CD4-positive, alpha-beta T cell treated with Interleukin-17A for 4 hours (primary cell): ENCODE results near the gene ZNF341.

Experiments
- DNase-seq: peaks from one replicate; pipeline ENCODE4 v3.0.0-alpha.2; 2020; ENCODE audit warnings: mixed read lengths

ZNF341 gene

DNA sequence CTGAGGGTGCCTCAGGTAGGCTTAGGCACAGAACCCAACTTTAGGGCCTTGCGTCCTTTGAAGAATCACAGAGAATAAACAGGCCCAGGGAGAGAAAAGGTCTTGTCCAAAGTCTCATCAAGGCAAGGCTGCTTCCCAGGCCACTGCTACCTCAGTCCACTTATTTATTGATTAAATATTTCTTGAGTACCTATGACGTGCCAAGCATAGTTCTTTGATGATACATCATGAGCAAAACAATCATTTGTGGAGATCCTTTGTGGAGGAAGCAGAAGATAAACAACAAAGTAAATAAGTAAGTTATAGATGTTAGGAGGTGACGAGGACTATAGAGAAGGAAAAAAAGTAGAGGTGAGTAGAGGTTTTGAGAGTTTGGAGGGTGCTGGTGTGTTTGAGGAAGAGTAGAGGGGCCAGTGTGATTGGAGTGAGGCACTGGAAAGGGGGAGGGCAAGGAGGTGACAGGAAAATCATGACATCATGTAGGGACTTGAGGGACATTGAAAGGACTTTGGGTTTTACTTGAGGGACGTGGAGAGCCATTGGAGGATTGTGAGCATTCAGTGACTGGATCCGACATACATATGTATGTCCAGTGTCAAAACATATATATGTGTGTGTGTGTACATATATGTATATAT, 65.2 kb downstream of the ZNF341 start:
- no peak for DNase-seq

DNA sequence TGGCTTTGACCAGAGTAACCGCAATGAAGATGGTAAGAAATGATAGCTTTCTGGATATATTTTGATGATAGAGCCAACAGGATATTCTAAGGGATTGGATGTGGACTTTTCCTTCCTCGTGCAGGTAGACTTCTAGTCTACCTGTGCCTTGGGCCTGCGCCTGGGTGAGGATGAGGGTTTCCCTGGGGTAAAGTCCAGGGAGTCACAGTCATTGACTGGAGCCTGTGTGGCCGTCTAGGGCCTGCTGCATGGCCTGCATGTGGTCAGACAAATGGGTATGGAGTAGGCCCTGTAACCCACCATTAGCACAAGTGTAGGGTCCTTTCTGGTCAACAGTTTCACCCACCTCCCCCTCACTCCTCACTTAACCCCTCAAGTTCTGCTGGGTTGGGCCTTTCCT, 66.6 kb downstream of the ZNF341 start:
- no peak for DNase-seq

DNA sequence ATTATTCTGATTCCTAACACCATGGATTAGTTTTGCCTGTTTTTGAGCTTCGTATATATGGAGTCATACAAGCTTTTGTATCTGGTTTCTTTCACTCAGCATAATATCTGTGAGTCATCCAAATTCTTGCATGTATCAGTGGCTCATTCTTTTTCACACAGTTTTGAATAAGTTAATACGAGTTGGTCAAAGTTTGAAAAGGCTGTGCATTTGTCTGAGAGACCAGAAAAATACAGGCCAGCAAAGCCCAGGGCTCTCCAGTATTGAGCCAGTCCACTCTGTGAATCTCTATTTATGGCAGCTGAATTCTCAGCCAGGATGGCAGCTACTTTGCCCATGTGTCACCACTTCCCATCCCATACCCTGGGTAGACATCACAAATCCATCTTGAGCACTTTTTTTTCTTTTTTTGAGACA, 72.1 kb downstream of the ZNF341 start:
- DNase-seq = no peak

DNA sequence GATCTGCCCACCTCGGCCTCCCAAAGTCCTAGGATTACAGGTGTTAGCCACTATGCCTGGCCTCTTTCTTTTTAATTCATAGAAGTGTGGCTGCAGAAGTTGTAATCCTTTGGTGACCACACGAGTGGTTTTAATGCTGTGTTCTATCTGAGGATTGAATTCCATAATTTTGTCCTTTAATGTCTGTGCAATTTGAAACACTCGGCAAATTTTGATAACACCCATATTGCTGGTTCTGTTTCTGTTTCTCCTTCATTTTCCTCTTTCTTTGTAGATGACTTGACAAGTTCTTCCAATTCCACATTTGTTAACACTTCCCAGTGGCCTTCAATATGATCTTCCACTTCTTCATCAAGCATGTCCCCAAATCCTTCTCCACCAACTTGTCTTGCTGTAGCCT, 76.6 kb downstream of the ZNF341 start:
- DNase-seq = no peak

DNA sequence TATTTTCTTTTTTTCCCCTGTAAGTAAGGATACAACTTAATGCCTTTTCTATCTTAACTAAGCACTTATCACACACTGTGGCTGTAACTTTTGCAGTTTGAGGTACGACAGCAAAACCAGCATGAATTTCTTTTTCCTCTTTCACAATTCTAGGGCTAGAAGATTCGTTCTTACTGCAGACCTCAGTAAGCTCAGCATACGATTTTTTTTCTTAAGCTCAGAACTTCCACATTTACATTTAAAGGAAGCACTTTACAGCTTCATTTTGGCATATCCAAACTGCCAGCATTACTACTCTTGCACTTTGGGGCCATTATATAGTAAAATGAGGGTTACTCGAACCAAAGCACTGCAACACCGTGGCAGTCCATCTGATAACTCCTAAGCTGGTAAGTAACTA, 78.5 kb downstream of the ZNF341 start:
- no peak for DNase-seq

DNA sequence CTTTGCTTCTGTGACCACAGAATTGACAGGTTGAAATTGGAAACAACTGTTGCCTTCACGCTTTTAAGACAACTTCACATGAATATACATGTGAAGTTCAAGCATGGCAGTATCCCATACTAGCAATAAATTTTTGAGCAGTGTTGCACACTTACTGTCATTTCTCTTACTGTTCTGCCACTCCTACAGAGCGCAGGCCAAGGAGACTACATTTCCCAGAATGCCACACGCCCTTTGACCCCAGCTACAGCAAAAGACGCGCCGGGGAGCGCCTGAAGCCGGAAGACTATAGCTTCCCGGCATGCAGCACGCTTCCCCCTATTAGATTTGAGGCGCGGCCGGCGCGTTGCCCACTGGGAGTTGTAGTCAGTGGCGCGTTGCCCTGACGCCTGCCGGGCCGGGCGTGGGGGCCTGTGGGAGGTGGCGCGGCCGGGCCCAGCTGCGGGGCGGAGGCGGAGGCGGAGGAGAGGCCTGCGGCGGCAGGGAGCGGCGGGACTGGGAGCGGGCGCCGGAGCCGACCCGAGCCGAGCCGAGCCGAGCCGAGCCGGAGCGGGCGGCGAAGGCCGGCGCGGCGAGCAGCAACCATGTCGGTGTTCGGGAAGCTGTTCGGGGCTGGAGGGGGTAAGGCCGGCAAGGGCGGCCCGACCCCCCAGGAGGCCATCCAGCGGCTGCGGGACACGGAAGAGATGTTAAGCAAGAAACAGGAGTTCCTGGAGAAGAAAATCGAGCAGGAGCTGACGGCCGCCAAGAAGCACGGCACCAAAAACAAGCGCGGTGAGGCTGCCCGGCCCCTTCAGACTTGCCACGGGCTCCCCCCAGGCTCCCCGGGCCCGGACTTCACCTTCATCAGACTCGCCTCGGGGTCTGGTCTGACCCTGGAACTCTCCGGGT, 79.3 kb downstream of the ZNF341 start, which contains the start of gene CHMP4B:
CHMP4B (plus strand) TSS at position 464 of the 891 bp plus-strand sequence; CDS start at position 585, 121 bp downstream.
- peak; percentile 98 for DNase-seq

DNA sequence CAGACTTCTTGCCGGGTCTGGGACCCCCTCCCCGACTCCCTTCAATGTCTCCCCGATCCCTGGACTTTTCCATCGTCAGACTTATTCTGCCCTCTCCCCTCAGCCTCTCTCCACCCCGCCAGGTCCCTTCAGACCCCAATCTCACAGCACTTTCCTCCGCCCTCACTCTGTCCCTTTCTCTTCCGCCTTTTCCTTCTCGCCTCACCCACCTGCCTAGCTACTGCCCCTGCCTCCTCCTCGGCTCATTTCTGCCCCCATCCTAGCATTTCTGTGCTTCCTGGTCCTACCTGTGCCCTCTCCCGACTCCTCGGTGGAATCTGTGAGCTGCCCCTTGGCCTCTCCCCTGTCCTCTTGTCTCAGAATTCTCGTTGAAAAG, 80.0 kb downstream of the ZNF341 start:
- DNase-seq = peak; percentile 21

DNA sequence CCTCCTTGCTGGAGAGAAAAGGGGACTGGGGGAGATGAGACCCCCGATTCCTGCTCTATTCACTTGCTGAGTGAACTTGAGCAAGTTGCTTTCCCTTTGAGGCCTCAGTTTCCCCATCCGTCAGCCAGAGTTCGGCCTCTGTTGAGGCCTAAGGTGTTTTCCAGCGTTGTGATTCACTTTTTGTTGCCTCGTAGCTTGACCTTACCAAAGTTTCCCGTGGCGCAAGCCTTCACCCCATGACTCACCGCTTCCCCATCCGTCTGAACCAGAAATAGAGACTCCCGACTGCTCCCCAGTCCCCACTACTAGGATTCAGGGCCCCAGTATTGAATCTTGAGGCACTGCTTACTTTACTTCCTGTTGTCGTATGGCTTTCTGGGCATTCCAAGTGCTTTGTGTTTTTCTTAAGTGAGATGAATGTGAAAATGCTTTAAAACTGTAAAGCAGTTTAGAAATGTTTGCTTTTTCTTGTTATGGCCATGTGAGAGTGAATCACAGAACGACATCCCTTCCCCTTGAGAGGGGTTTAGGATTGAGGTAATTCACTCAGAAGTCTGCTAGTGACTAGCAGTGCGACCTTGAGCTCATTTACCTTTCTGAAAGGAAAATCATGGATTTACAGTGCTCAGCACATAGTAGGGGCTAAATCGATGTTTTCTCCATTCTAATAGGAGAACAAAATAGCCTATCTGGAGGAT, 80.5 kb downstream of the ZNF341 start:
- peak; percentile 37 for DNase-seq

DNA sequence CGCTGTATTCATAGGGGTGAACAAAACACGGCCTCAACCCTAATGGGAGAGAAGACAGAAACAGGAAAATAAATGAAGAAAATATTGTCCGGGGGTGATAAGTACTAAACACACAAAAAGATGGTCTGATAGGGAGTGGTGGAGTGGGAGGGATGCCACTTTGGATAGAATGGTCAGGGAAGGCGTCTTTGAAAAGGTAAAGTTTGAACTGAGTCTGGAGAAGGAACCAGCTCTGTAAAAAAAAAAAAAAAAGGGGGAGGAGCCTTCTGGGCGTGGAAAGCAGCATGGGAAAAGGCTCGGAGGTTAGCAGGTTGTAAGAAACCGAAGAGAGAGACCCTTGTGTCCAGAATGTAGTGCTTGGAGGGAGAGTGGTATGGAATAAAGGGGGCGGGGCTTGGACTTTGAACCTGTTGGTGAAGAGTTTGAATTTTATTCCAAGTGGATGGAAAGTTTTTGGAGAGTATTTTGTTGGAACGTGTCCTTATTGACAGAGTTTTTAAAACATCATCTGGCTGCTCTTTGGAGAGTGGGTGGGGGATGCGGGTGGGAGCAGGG, 81.2 kb downstream of the ZNF341 start:
- no peak for DNase-seq

DNA sequence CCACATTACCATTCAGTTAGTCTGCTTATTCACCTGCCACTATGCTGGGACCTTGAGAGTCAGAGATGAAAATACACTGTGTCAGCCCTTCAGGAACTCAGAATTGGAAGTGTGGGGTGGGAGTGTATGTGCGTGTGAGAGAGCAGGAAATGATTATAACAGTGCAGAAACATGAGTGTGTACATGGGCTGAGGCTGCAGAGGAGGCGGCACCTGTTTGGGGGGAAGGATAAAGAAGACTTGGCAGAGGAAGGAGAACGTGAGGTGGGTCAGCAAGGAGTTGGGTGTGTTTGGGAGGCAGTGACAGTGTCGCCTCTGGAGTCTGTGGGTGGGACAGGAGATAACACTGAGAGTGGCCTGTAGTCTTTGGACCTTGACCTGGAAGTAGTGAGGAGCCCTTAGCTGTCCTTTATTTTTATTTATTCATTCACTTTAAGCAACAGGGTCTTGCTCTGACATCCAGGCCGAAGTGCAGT, 82.5 kb downstream of the ZNF341 start:
- peak; percentile 29 for DNase-seq

DNA sequence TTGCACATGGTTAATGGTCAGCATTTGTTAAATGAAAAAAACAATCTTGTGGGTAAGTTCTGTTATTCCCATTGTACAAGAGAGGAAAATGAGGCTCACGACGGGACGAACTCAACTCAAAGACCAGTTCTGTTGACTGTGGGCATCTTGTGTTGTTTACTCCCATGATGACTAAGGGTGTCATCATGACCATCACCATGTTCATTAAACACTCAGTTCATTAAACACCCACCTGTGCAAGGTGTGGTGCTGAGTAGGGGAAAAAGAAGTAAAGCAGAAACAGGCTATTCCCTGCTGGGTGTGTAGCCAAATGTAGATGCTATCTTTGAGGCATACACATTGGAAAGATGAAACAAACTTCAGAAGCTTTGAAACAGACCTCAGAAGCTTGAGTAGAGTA, 83.9 kb downstream of the ZNF341 start:
- DNase-seq = no peak

DNA sequence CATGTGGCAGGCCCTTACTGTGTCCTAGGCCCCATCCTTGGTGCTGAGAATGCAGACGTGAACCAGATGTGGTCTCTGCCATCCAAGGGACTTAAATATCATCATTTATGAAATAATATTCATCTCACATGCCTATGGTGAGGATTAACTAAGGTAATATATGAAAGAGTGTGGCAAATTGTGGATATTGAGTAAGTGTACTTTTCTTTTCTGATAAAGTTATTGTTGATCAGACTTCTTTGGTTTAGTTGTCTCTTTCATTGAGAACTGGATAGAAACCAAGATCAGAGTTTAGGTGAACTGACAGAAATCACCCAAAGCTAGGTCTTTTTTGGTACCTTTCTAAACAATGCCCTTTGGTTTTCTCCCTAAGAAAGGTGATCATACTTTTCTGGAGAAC, 84.4 kb downstream of the ZNF341 start:
- no peak for DNase-seq

DNA sequence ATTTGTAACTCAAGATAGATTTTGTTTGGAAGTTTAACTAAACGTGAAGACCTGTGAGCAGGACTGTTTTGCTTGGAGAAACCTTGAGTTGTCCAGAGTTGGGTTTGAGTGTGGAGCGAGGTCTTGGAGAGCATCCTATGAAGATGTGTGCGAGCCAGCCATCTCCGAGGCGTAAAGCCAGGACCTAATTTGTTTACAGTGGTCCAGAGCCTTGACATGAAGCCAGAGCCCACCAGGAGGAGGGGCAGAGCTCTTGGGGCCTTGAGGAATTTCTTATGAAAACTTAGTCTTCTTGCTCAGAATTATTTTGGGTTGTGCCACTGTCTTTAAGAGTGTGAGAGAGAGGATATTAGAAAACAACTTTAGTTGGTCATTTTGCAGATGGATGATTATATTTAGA, 85.6 kb downstream of the ZNF341 start:
- DNase-seq = no peak

DNA sequence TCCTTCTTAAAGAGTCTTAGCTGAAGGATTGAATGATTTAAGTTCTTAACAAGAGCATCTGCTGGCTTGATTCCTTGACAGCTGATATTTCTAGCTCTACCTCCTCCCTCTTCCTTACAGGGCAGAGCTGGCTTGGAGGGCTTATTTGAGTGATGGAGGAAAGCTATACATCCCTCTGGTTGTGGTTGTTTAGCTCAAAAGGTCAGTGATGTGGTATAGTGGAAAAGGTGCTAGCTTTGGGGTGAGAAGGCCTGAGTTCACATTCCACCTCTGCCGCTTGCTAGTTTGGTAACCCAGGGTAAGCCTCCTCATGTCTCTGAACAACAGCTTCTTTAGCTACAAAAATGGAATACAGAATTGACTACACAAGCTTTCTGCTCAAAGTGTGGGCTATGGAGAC, 87.7 kb downstream of the ZNF341 start:
- no peak for DNase-seq

DNA sequence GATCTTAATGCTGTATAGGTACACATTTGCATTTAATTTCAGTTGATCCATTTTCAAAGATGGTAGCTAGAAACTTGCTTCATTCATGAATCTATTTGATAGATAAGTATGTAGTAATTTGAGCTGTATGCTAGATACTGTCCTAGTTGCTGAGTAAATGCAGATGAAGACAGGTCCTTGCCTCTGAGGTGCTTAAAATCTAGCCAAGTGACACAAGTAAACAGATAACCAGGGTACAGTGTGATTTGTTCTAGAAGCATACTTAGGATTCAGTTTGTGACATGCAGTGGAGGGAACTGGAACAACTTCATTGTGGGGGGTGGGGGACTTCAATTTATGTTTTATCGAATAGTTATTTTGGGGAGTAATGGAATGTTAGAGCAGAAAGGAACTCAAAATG, 88.6 kb downstream of the ZNF341 start:
- DNase-seq = no peak

DNA sequence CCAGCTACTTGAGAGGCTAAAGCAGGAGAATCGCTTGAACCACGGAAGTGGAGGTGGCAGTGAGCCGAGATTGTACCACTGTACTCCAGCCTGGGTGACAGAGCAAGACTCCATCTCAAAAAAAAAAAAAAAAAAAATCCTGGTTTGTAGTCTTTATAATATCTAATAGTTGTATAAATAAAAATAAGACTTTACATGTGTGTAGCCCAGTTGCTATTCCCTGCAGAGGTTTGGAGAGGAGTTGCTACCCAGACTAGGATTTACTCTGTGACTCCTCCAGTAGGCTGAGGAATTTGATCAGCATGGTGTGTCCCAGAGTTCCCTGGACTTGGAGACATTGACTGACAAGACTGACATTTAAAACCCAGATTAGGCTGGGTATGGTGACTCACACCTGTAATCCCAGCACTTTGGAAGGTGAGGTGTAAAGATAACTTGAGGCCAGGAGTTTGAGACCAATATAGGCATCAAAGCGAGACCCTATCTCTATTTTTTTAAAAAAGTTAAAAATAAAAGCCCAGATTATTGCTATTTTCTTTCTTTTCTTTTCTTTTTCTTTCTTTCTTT, 89.6 kb downstream of the ZNF341 start:
- DNase-seq = no peak

DNA sequence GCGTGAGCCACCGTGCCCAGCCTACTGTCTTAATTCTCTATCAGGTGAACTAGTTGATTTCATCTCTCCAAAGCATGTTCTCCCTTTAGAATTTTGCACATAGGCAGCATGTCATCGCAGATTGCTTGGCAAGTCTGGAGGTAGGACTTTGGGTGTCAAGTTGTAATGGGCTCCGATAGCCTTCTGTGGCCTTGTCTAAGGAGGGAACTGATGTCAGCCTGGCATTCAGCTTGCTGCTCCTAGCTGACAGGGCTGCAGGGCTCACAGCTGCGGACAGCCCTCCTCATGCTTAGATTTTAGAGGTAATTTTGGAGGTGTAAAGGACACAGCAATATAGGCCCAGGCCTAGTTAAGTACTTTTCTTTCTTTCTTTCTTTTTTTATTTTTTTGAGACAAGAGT, 90.6 kb downstream of the ZNF341 start:
- no peak for DNase-seq

DNA sequence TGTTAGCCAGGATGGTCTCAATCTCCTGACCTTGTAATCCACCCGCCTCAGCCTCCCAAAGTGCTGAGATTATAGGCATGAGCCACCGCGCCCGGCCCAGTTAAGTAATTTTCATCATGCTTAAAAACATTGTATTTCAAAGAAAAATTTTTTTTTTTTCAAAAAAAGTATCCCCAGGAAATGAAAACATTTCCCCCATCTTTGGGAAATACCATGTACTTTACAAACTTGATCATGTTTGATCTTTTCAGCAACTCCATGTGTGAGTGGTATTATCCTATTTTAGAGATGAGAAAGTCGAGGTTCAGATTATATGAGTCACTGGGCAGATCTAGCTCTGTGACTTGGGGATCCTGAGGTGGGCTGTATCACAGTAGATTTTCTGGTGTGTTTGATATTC, 91.2 kb downstream of the ZNF341 start:
- DNase-seq = no peak

DNA sequence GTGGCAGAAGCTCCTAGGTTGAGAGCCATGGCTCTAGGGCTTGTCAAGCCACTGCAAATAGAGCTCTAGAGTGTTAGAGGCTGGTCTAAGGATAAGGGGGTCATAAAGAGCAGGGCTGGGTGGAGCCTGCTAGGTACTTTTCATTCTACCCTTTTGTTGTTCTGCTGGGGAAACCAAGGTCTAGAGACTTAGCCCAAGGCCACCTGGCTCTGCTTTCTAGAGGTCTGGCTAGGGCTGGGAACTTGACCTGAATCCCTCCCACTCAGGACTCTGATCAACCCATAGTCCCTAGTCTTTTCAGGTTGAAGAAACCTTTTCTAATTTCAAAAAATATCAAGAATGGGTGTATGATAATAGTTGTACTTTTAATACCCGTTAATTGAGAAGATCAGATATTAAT, 93.1 kb downstream of the ZNF341 start:
- no peak for DNase-seq

DNA sequence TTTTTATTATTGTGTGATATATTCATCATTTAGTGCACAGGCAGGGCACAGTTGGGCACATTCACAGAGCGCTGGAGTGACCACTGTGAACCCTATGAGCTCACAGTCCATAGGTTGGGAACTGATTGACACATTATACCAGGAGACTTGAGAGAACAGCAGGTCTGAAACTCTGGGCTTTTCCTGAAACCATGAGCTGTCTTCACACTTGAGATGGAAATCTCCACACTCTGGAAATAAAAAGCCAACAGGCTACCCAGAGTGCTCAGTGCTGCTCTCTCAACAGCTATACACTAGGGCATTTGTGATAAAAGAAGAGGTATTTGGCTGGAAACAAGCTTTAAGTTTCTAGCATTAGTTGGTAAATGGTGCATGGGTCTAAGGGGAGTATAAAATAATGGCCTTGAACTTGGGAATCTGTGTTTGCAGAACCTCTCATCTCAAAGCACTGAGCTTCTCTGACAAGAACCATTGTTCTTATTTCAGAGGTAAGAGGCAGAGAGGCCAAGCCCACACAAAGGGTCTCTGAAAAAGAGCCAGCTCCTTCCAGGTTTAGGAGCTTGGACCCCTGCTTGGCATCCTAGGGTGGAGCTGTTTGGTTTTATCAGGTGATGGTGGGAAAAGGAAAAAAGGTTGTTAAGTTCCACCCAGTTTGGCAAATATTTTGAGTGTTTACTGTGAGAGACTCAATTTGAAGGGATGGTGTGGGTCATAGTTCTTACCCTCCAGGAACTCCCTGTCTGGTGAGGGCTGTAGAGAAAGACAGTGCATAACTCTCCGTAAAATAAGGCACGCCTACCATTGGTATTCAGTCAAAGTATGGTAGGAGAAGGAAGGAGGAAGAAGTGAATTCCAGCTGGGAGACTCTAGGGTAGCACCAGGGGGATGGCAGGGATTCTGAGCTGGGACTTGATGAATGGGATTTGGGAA, 93.8 kb downstream of the ZNF341 start:
- no peak for DNase-seq

DNA sequence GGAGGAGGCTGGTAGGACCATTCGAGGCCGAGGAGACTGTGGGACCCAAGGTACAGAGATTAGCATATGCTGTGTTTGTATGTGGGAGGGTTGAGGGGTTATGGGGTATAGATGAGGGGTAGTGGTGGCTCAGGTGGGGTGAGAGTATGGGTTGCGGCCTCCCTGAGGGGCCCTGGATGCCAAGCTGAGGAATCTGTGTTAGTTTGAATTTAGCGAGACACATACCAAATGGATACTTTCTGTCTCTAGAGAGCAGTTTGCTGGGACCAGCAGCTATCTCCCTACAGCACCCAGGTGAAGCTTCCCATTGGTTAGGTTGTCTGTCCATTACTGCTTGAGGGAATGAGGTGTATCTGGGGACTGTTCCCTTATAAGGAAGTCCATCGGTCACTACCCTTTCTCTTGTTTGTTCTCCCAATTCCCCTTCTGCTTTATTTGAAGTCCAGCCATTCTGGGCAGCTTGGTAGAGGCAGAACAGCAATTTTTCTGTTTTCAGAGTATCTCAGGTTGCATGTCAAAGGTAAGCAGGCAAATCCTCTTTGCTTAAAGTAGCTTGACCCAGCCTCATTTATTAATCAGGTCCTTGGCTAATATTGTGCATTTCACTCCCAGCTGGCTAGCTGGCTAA, 94.6 kb downstream of the ZNF341 start:
- no peak for DNase-seq
